Karpas-422 (cell line): Measurements from ENCODE around the gene GLIPR1. TPM values are rescaled to one million over a fixed set of nuclear protein-coding genes. Genes with fewer than 3 reads are reported as not detected.

Experiments
- DNase-seq: peaks from one replicate; pipeline ENCODE4 v3.0.0-alpha.2; 2015
- H2AFZ ChIP-seq: fragments of 200-600 bp; sonication (generic); 2 replicates; pipeline ENCODE4 v1.6.1; 2014; ENCODE audit warnings: antibody characterized with exemption, low read length, mixed read lengths
- H3K27ac ChIP-seq: fragments of 200-600 bp; sonication (generic); 2 replicates; pipeline ENCODE4 v1.5.1; 2014; ENCODE audit warnings: mild to moderate bottlenecking, low read length, moderate library complexity
- H3K27me3 ChIP-seq: fragments of 200-600 bp; sonication (generic); 2 replicates; pipeline ENCODE4 v1.6.1; 2014; ENCODE audit warnings: low read length, mixed read lengths
- H3K36me3 ChIP-seq: fragments of 200-600 bp; sonication (generic); 2 replicates; pipeline ENCODE4 v1.6.1; 2014; ENCODE audit warnings: low read length, mixed read lengths; ENCODE audit not compliant: insufficient read depth
- H3K4me1 ChIP-seq: fragments of 200-600 bp; sonication (generic); 2 replicates; pipeline ENCODE4 v1.6.1; 2014; ENCODE audit warnings: mild to moderate bottlenecking, low read length, mixed read lengths
- H3K4me2 ChIP-seq: fragments of 200-600 bp; sonication (generic); 2 replicates; pipeline ENCODE4 v1.6.1; 2014; ENCODE audit warnings: low read length, low read depth, mild to moderate bottlenecking; ENCODE audit not compliant: poor library complexity, severe bottlenecking
- H3K4me3 ChIP-seq: fragments of 200-600 bp; sonication (generic); 2 replicates; pipeline ENCODE4 v1.5.1; 2014; ENCODE audit warnings: mild to moderate bottlenecking, antibody characterized with exemption, low read length, mixed read lengths
- H3K79me2 ChIP-seq: fragments of 200-600 bp; sonication (generic); 2 replicates; pipeline ENCODE4 v1.6.1; 2014; ENCODE audit warnings: mild to moderate bottlenecking, low read length, mixed read lengths
- H3K9ac ChIP-seq: fragments of 200-600 bp; sonication (generic); 2 replicates; pipeline ENCODE4 v1.6.0; 2014; ENCODE audit warnings: low read length
- H3K9me2 ChIP-seq: fragments of 200-600 bp; sonication (generic), shearing (Covaris generic); replicated peaks from 2 replicates; pipeline ENCODE4 v1.6.0; 2014; ENCODE audit warnings: mild to moderate bottlenecking, low read length, moderate library complexity; ENCODE audit not compliant: insufficient read depth
- H3K9me3 ChIP-seq: fragments of 300-700, 200-600 bp; sonication (generic); 2 replicates; pipeline ENCODE4 v1.6.1; 2014; ENCODE audit warnings: low read length, mixed read lengths
- H4K20me1 ChIP-seq: fragments of 200-600 bp; sonication (generic); 2 replicates; pipeline ENCODE4 v1.6.1; 2014; ENCODE audit warnings: mild to moderate bottlenecking, antibody characterized with exemption, low read length, low read depth; ENCODE audit not compliant: insufficient read depth
- total RNA-seq: library from RNA; depleted of rRNA; stranded (reverse); fragments of >200 nt; shearing (Covaris generic); gene quantifications from 2 replicates; pipeline ENCODE4 v1.2.3, GENCODE V29; 2014; ENCODE audit warnings: low replicate concordance

GLIPR1 gene
- total RNA-seq, 1 experiment from 2014 or later = 149 TPM

GRCh38 chr12:75489187-75489586 is 8.6 kb downstream of the GLIPR1 start:
- Histone ChIP-seq H4K20me1 (no peaks in the 10 kb centered on the region), H3K9me2 (no peaks in the 10 kb centered on the region), H3K9me3 (no peaks in the 10 kb centered on the region), H2AFZ (no peak overlapping the region), H3K79me2 (peaks cover 61% of the 10 kb centered on the region), H3K9ac (no peak overlapping the region), H3K36me3 (peaks cover 32% of the 10 kb centered on the region), H3K27ac (0 out of 2 replicates have a peak overlapping the region, but pooled peaks have one; percentile 4), H3K27me3 (no peaks in the 10 kb centered on the region), H3K4me1 (peaks cover 34% of the 10 kb centered on the region), H3K4me2 (no peak overlapping the region), H3K4me3 (no peak overlapping the region)
- DNase-seq = no peak

GRCh38 chr12:75489613-75490210 is 9.2 kb downstream of the GLIPR1 start:
- Histone ChIP-seq H3K4me2 (no peak overlapping the region), H3K27me3 (no peaks in the 10 kb centered on the region), H3K9me3 (no peaks in the 10 kb centered on the region), H3K9me2 (no peaks in the 10 kb centered on the region), H3K4me3 (no peak overlapping the region), H3K79me2 (peaks cover 64% of the 10 kb centered on the region), H2AFZ (no peak overlapping the region), H3K9ac (no peak overlapping the region), H3K36me3 (peaks cover 38% of the 10 kb centered on the region), H3K4me1 (peaks cover 34% of the 10 kb centered on the region), H4K20me1 (no peaks in the 10 kb centered on the region), H3K27ac (0 out of 2 replicates have a peak overlapping the region, but pooled peaks have one; percentile 4)
- no peak for DNase-seq

GRCh38 chr12:75491169-75491568 is 10.6 kb downstream of the GLIPR1 start:
- Histone ChIP-seq H3K4me3 (no peak overlapping the region), H3K9me2 (no peaks in the 10 kb centered on the region), H3K79me2 (peaks cover 64% of the 10 kb centered on the region), H3K9me3 (no peaks in the 10 kb centered on the region), H4K20me1 (no peaks in the 10 kb centered on the region), H2AFZ (no peak overlapping the region), H3K9ac (no peak overlapping the region), H3K36me3 (peaks cover 45% of the 10 kb centered on the region), H3K4me1 (peaks cover 40% of the 10 kb centered on the region), H3K4me2 (no peak overlapping the region), H3K27ac (no peak overlapping the region), H3K27me3 (no peaks in the 10 kb centered on the region)
- no peak for DNase-seq

- Histone ChIP-seq H3K9ac (no peak overlapping the region), H4K20me1 (no peaks in the 10 kb centered on the region), H3K27me3 (no peaks in the 10 kb centered on the region), H3K27ac (no peak overlapping the region), H3K9me2 (no peaks in the 10 kb centered on the region), H3K9me3 (no peaks in the 10 kb centered on the region), H3K4me2 (no peak overlapping the region), H3K36me3 (peaks cover 85% of the 10 kb centered on the region), H3K4me3 (no peak overlapping the region), H3K4me1 (peaks cover 25% of the 10 kb centered on the region), H3K79me2 (peaks cover 83% of the 10 kb centered on the region), H2AFZ (no peak overlapping the region)
- DNase-seq = no peak
These were observed 22.9 kb downstream of the GLIPR1 start for GRCh38 chr12:75503459-75503858.

GRCh38 chr12:75503866-75504265 is 23.3 kb downstream of the GLIPR1 start:
- Histone ChIP-seq H3K79me2 (peaks cover 84% of the 10 kb centered on the region), H3K27ac (peak overlapping the region; percentile 3; the same call in 1 of the 2 replicates), H2AFZ (no peak overlapping the region), H3K4me3 (no peak overlapping the region), H4K20me1 (no peaks in the 10 kb centered on the region), H3K27me3 (no peaks in the 10 kb centered on the region), H3K4me2 (no peak overlapping the region), H3K9me2 (no peaks in the 10 kb centered on the region), H3K9me3 (no peaks in the 10 kb centered on the region), H3K4me1 (peaks cover 29% of the 10 kb centered on the region), H3K36me3 (peaks cover 81% of the 10 kb centered on the region), H3K9ac (no peak overlapping the region)
- no peak for DNase-seq

- Histone ChIP-seq H3K36me3 (peaks cover 69% of the 10 kb centered on the region), H3K27me3 (no peaks in the 10 kb centered on the region), H2AFZ (no peak overlapping the region), H3K4me2 (no peak overlapping the region), H3K9me3 (no peaks in the 10 kb centered on the region), H3K27ac (peak overlapping the region; percentile 44), H3K9ac (no peak overlapping the region), H3K79me2 (peaks cover 94% of the 10 kb centered on the region), H4K20me1 (0 out of 2 replicates have a peak, but pooled peaks cover 5% of the 10 kb centered on the region), H3K4me3 (no peak overlapping the region), H3K4me1 (peaks cover 44% of the 10 kb centered on the region), H3K9me2 (no peaks in the 10 kb centered on the region)
- peak; percentile 71 for DNase-seq
These were observed 25.3 kb downstream of the GLIPR1 start for GRCh38 chr12:75505706-75506312.

- Histone ChIP-seq H4K20me1 (0 out of 2 replicates have a peak, but pooled peaks cover 5% of the 10 kb centered on the region), H3K4me3 (no peak overlapping the region), H3K36me3 (peaks cover 58% of the 10 kb centered on the region), H3K4me2 (no peak overlapping the region), H3K9me3 (no peaks in the 10 kb centered on the region), H2AFZ (no peak overlapping the region), H3K4me1 (peaks cover 50% of the 10 kb centered on the region), H3K27me3 (no peaks in the 10 kb centered on the region), H3K9ac (no peak overlapping the region), H3K27ac (0 out of 2 replicates have a peak overlapping the region, but pooled peaks have one; percentile 4), H3K79me2 (peaks cover 92% of the 10 kb centered on the region), H3K9me2 (no peaks in the 10 kb centered on the region)
- DNase-seq = no peak
These were observed 26.5 kb downstream of the GLIPR1 start for GRCh38 chr12:75507086-75507485.

GRCh38 chr12:75508159-75508558 is 27.6 kb downstream of the GLIPR1 start:
- H4K20me1 ChIP-seq = 0 out of 2 replicates have a peak, but pooled peaks cover 5% of the 10 kb centered on the region
- peaks cover 52% of the 10 kb centered on the region for H3K4me1 ChIP-seq
- H3K4me2 ChIP-seq = peak overlapping the region; percentile 92
- H3K4me3 ChIP-seq = no peak overlapping the region
- peaks cover 81% of the 10 kb centered on the region for H3K79me2 ChIP-seq
- no peak overlapping the region for H3K27ac ChIP-seq
- no peak overlapping the region for H3K9ac ChIP-seq
- no peaks in the 10 kb centered on the region for H3K9me2 ChIP-seq
- H3K27me3 ChIP-seq = no peaks in the 10 kb centered on the region
- no peaks in the 10 kb centered on the region for H3K9me3 ChIP-seq
- no peak for DNase-seq
- H2AFZ ChIP-seq = no peak overlapping the region
- peaks cover 48% of the 10 kb centered on the region for H3K36me3 ChIP-seq
